Mucosa of stomach (tissue), 1 donor: ENCODE results near the gene RAMAC.

Experiments used
- H3K27me3 ChIP-seq: one replicate; pipeline ENCODE4 v1.7.0; 2013; ENCODE audit warnings: mild to moderate bottlenecking, low read length; ENCODE audit not compliant: control insufficient read depth, insufficient read depth
- H3K36me3 ChIP-seq: one replicate; pipeline ENCODE4 v1.7.0; 2013; ENCODE audit warnings: low read length; ENCODE audit not compliant: control insufficient read depth, insufficient read depth
- H3K4me1 ChIP-seq: one replicate; pipeline ENCODE4 v1.7.0; 2013; ENCODE audit warnings: mild to moderate bottlenecking, low read length; ENCODE audit not compliant: control insufficient read depth, insufficient read depth
- H3K4me3 ChIP-seq: one replicate; pipeline ENCODE4 v1.7.0; 2013; ENCODE audit warnings: low read length
- H3K9ac ChIP-seq: one replicate; pipeline ENCODE4 v1.7.0; 2013; ENCODE audit warnings: mild to moderate bottlenecking, low read length, moderate library complexity
- H3K9me3 ChIP-seq: one replicate; pipeline ENCODE4 v1.7.0; 2013; ENCODE audit warnings: mild to moderate bottlenecking, low read length, moderate library complexity; ENCODE audit not compliant: control insufficient read depth
- donor health status: Pancreatic carcinoma.

The RAMAC gene

DNA sequence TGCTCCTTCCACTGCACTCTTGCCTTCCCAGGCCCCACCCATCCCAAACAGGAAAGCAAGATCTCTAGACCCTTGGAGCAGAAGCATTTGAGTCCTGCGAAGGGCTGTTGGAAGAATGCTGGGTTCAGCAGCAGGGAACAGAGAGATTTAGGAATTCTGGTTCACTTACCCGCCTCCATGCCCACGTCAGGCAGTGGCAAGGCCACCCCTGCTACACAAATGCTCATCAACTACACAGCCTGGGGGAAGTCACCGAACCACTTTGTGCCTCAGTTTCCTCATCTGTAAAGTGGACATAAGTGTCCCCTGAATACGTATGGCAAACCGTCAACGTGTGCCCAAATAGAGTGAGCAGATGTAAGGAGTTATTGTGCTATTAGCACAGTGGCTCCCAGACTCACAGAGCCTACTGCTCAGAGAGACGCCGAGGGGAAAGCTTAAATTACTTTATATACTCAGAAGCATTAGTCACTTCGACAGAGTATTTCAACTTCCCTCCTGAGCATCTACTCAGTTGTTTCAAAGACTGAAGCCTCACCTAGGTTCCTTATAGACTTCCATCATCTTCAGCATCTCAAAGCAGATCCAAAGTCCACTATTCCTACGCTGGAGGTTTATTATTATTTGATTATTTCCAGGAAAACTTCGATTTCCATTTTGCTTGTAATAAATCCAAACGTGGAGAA lies 34.4 kb upstream of the RAMAC start:
- Histone ChIP-seq H3K9ac (peak overlapping the region; percentile 48), H3K36me3 (no peaks in the 10 kb centered on the region), H3K27me3 (peaks cover 33% of the 10 kb centered on the region), H3K9me3 (no peaks in the 10 kb centered on the region), H3K4me3 (no peak overlapping the region), H3K4me1 (no peaks in the 10 kb centered on the region)

DNA sequence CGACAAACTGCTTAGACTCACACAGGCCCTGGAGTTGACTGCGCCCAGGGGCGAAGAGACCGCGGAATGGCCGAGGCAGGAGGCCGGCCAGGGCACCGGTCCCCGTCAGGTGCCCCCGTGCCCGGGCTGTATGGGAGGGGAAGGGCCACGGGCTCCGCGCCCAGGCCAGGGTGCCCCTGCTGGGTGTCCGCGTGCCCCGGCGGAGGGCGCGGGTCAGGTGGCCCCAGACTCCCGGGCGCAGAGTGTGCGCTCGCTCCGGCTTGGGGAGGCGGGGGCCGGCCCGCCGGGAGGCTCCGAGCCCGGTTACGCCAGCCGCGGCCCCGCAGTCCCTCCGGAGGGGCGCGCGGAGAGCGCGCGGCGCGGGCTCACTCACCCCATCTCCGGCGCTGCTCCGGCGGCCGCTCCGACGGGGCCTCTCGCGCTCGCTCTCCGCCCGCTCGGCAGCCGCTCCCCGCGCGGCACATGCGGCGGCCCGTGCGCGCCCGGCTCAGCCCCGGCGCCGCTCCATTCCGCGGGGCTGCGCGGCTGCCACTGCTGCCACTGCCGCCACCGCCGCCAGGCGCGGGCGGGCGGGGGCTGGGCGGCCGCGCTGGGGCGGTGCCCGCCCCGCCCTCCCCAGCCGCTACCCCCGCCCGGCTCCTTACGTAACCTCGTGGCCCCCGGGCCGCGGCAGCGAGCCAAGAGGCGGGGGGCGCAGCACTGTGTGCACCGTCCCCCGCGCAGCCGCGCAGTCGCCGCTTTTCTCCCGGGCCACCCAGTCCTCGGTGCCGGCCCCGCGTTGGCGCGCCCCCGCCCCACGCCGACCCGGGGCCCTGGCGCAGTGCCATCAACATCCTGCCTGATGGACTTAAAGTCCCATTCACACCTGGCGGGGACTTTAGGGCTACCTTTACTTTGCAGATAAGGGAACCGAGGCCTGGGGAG lies 33.6 kb upstream of the RAMAC start, which contains the start of gene HOMER2:
Gene HOMER2, minus strand, starts transcription at position 563 of the 924 bp plus-strand sequence. Its CDS starts 185 bp downstream, at position 378.
- Histone ChIP-seq H3K4me3 (no peak within 1 kb of the TSS), H3K9me3 (no peaks in the 10 kb centered on the region), H3K36me3 (no peaks in the 10 kb centered on the region), H3K4me1 (no peaks in the 10 kb centered on the region), H3K9ac (peak within 1 kb of the TSS; percentile 48), H3K27me3 (peaks cover 33% of the 10 kb centered on the region)

DNA sequence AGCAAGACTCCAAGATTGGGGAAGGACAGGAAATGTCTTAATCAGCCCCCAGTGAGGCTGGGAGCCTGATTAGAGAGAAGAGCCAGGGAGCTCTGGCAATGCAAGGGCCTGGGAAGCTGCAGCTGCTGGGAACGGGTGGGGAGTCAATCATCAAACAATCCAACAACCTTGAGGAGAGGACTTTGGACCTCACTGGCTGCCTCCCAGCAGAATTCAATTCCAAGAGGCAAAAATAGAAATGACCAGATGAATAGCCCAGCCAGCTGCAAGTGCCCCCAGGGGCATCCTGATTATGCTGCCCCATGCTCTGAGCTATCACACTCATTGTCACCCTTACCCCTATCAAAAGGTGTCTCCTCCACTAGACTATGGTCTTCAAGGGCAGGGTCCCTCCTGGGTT lies 27.4 kb upstream of the RAMAC start:
- Histone ChIP-seq H3K4me1 (no peaks in the 10 kb centered on the region), H3K36me3 (no peaks in the 10 kb centered on the region), H3K27me3 (no peaks in the 10 kb centered on the region), H3K4me3 (no peak overlapping the region), H3K9me3 (no peaks in the 10 kb centered on the region), H3K9ac (no peak overlapping the region)

DNA sequence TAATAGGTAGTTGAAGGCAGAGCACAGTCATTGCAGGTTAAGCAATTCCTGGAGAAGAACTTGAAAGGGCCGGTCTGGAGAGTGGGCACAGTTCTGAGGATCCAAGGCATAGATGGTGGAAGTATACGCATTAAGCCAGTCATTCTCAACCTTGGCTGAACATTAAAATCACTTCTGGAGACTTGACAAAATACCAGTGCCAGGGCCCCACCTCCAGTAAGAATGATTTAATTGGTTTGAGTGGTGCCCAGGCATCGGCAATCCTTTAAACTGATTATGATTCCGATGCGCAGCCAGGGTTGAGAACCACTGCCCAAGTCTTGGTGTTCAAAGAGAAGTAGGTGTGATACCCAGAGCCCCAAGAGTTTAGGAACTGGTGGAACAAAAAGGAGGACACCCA lies 26.6 kb upstream of the RAMAC start:
- Histone ChIP-seq H3K4me3 (no peak overlapping the region), H3K36me3 (no peaks in the 10 kb centered on the region), H3K27me3 (no peaks in the 10 kb centered on the region), H3K4me1 (no peaks in the 10 kb centered on the region), H3K9me3 (no peaks in the 10 kb centered on the region), H3K9ac (no peak overlapping the region)

DNA sequence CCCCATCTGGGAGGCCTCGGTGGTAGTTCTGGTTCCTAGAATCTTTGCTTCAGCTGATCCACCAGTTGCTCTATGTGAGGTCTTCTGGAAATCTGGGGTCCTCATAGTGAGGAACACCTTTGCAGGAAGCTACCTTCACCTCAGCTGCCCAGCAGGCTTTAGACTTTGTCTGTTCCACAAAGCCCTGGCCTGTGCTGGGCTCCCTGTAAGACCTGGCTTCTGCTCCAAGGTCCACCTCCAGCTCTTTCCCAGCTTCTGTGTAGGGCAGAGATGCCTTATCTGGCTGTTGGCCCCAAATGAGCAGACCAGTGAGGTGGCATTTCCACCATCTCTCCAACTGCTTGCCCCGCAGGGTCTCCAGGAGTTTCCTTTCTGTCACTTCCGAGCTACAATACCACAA lies 25.2 kb upstream of the RAMAC start:
- H3K36me3 ChIP-seq: no peaks in the 10 kb centered on the region
- H3K4me1 ChIP-seq: no peaks in the 10 kb centered on the region
- no peaks in the 10 kb centered on the region for H3K9me3 ChIP-seq
- H3K4me3 ChIP-seq: no peak overlapping the region
- H3K9ac ChIP-seq: no peak overlapping the region
- no peaks in the 10 kb centered on the region for H3K27me3 ChIP-seq

DNA sequence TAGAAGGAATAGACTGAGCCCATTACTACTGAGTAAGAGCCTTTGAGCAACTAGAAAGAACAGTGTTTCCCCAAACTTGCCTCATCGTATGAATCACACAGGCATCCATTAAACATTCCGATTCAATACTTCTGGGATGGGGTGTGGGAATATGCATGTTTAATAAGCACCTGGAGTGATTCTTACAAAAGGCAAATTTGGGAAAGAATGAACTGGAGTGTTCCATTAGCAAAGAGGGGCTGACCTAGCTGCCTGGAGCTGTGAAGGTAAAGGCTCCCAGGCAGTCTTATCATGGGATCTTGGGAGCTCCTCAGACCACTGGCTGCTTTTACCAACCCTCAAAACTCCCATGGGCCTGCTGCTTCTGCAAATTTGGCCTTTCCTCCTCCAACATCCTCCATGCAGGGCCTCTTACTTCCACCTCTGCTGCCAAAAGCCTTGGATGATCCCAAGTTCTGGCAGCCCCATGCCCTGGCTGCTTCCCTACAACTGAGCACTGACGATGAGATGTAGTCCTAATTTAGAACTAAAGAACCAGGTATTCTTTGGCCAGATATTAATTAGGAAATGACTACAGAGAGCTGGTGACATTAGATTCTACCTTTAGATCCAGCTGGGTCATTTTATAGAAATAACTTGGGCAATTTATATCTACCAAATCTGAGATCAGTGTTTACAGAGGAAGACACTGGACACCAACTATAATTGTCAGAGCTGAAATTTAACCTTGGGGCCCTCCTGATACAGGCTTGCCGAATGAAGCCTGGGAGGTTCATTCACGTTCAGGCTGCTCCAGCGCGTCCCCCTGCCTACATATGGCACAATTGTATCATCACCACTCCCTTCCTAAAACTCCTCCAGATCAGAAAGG lies 22.3 kb upstream of the RAMAC start:
- Histone ChIP-seq H3K27me3 (no peaks in the 10 kb centered on the region), H3K9ac (no peak overlapping the region), H3K36me3 (no peaks in the 10 kb centered on the region), H3K9me3 (no peaks in the 10 kb centered on the region), H3K4me1 (no peaks in the 10 kb centered on the region), H3K4me3 (no peak overlapping the region)

DNA sequence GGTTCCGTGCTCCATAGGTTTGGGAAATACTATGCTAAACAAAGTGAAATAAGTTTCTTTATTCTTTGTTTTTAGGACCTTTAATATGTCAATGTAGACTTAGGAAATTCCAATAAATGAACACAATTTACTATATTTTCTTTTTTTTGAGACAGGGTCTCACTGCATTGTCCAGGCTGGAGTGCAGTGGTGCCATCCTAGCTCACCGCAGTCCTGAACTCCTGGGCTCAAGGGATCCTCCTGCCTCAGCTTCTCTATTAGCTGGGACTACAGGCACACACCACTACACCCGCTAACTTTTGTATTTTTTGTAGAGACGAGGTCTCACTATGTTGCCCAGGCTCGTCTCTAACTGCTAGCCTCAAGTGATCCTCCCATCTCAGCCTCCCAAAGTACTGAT lies 21.1 kb upstream of the RAMAC start:
- no peaks in the 10 kb centered on the region for H3K9me3 ChIP-seq
- H3K36me3 ChIP-seq: no peaks in the 10 kb centered on the region
- no peaks in the 10 kb centered on the region for H3K27me3 ChIP-seq
- H3K9ac ChIP-seq: no peak overlapping the region
- H3K4me1 ChIP-seq: no peaks in the 10 kb centered on the region
- H3K4me3 ChIP-seq: no peak overlapping the region

DNA sequence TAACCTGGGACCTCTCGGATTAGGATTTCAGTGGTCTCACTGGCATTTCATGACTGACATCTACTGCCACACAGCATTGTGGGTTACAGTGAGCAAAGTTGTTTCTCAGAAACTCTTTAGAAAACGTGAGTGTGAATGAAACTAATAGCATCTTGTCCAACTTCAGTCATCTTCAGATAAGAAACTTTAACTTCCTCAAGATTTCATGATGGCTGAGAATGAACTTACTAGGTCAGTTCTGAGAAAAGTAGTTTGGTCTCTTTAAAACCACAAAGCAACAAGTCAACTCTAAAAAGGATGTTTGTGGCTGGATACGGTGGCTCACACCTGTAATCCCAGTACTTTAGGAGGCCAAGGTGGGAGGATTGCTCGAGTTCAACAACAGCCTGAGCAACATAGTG lies 19.3 kb upstream of the RAMAC start:
- Histone ChIP-seq H3K4me3 (no peak overlapping the region), H3K4me1 (peaks cover 8% of the 10 kb centered on the region), H3K9me3 (no peaks in the 10 kb centered on the region), H3K27me3 (no peaks in the 10 kb centered on the region), H3K36me3 (no peaks in the 10 kb centered on the region), H3K9ac (no peak overlapping the region)

DNA sequence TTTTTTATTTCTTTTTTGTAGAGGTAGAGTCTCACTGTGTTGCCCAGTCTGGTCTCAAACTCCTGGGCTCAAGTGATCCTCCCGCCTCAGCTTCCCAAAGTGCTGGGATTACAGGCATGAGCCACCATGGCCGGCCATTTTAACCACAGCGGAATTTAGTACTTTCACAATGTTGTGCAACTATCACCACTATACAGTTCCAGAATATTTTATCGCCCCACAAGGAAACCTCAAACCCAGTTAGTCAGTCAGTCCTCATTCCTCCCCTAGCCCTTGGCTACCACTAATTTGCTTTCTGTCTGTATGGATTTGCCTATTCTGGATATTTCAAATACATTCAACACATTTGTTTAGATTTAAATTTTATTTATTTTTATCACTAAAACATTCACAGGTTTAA lies 17.9 kb upstream of the RAMAC start:
- Histone ChIP-seq H3K4me3 (no peak overlapping the region), H3K36me3 (no peaks in the 10 kb centered on the region), H3K9ac (no peak overlapping the region), H3K4me1 (peaks cover 8% of the 10 kb centered on the region), H3K9me3 (no peaks in the 10 kb centered on the region), H3K27me3 (no peaks in the 10 kb centered on the region)

DNA sequence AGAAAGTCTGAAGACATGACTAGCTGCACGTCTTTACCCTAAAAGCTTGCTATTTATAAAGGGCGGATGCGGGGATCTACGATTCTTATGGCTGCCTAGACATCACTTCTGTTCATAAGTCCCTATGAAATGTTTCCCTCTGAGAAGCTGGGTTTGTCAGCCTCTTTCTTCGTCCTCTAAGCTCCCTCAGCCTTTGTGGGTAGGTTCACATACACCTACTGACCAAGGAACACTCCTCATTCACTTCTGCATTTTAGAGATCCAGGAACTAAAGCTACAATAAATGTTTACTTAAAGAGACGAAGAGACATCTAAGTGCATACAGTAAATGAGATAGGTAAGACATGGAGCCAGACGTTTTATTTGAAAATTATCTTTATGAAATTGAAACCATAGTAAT lies 16.7 kb upstream of the RAMAC start:
- no peak overlapping the region for H3K9ac ChIP-seq
- peaks cover 8% of the 10 kb centered on the region for H3K4me1 ChIP-seq
- H3K4me3 ChIP-seq: no peak overlapping the region
- no peaks in the 10 kb centered on the region for H3K27me3 ChIP-seq
- no peaks in the 10 kb centered on the region for H3K36me3 ChIP-seq
- H3K9me3 ChIP-seq: no peaks in the 10 kb centered on the region

DNA sequence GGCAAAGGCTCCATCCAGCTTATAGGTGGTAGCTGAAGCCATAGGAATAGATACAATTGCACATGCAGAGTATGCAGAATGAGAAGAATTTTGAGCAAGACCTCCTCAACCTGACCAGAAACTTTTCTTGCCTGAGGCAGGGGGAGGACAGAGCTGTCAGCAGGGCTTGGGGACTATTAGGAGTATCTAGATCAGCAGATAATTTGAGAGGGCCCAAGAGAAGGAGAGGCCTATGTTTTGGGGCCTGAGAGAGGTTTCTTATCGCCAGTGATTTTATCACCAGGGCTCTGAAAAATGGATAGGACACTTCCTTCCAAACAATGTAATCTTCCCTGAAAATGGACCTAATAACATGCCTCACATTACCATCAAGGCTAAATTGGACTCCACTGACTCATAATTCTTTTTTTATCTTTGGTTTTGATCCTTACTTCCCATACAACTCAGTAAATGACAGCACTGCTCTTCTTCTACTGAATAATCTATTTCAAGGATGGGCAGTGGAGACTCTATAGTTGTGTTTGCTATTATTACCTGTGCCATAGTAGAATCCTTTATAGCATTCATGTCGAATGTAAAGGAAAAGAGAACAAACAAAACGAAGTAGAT lies 15.8 kb upstream of the RAMAC start:
- Histone ChIP-seq H3K9ac (no peak overlapping the region), H3K9me3 (no peaks in the 10 kb centered on the region), H3K4me1 (peaks cover 8% of the 10 kb centered on the region), H3K36me3 (no peaks in the 10 kb centered on the region), H3K4me3 (no peak overlapping the region), H3K27me3 (no peaks in the 10 kb centered on the region)
